ENCODE data around the gene MOCS1.

DNA sequence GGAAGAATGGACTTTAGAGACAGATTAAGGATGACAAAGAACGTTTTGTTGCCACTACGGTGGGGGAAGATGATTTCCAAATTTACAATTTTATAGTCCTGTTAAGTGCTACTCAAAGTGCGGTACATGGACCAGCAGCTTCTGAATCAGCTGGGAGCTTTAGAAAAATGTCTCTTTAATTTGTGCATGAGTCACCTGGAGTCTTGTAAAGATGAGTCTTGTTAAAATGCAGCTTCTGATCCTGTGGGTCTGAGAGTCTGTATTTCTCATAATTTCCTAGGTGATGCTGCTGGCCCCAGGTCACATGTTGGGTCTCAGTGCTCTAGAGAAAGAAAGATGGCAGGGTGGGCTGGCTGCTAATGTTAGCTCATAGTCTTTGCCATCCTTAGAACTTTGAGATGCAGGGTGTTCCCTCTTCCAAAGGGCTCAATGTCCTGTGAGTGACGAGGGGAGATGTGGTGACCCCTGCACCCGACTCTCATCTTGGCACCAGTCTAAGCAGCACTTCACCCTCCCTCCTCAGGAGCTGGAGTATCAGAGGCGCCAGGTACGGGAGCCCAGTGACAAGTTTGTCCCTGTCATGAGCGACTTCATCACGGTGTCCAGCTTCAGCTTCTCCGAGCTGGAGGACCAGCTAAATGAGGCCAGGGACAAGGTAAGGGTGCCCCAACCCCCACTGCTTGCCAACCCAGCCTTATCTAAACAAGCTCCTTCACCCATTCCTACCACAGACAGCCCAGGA lies 34.5 kb downstream of the MOCS1 start:
- TF ChIP-seq CTCF (IDR thresholded peaks at IDR 0.05 in 4 of 5, conservative IDR thresholded peaks at IDR 0.05 in 1 of 5) (no peak), POLR2A (IDR thresholded peaks at IDR 0.05) (no peak)
